ENCODE data around the gene LYPD3.

The LYPD3 gene

GRCh38 chr19:43429395-43429794 is 36.0 kb downstream of the LYPD3 start:
- no peak for DNase-seq

- no peak for DNase-seq
These were observed 39.6 kb downstream of the LYPD3 start for GRCh38 chr19:43425567-43426392.

GRCh38 chr19:43423779-43424178 is 41.6 kb downstream of the LYPD3 start:
- DNase-seq = no peak

- no peak for DNase-seq
These were observed 42.7 kb downstream of the LYPD3 start for GRCh38 chr19:43422689-43423066.

GRCh38 chr19:43422000-43422688 is 43.3 kb downstream of the LYPD3 start:
- no peak for DNase-seq

GRCh38 chr19:43420954-43421353 is 44.5 kb downstream of the LYPD3 start:
- no peak for DNase-seq

- no peak for DNase-seq
These were observed 48.3 kb downstream of the LYPD3 start for GRCh38 chr19:43416951-43417623.

- no peak for DNase-seq
These were observed 50.9 kb downstream of the LYPD3 start, which contains the start of gene TEX101 for GRCh38 chr19:43414554-43414953. Gene TEX101, plus strand, starts transcription at chr19:43414890. Its CDS starts 1,030 bp downstream, at chr19:43415920.

GRCh38 chr19:43412441-43412840 is 53.0 kb downstream of the LYPD3 start:
- DNase-seq = no peak

Data from activated effector memory CD4-positive, alpha-beta T cell treated with Interleukin-2 at 50 U/mL for 16 hours (primary cell).